Measurements from ENCODE around the gene NFS1.
A peak's percentile ranks its signal among the peaks of the same experiment; 100 is the strongest.
"Not testable (repeated sequence)": the region's sequence is repeated elsewhere in the genome, so short reads cannot be mapped to it uniquely, and the experiment has no call there.

The NFS1 gene

DNA sequence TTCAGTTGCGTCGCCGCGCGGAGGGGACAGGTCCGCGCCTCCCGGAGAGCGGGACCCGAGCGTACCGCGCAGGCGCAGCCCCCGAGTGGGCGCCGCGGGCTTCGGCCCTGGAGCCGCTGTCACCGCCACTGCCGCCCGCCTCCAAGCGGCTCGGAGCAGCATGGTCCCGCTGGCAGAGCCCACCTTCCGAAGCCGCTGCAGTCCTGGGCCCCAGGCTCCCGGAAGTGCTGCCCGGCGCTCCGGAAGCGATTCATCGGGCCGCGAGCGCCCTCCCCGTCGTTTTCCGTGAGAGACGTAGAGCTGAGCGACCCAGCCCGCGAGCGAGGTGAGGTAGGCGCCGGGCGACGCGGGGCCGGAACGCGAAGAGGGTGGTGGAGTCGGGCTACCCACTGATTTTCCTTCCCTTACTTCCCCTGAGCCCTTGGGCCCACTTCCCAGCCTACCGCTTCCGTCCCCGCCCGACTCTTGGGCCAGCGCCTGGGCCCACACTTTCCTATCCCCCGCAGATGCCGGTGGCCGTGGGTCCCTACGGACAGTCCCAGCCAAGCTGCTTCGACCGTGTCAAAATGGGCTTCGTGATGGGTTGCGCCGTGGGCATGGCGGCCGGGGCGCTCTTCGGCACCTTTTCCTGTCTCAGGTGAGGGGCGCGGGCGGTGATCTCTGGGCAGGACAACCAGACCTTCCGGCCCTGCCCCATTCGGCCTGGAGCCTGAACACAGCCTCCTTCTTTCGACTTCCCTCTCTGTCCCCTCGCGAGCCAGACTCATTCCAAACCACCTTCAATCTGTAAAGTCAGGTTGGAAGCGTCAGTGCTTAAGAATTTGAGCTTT lies at the start of gene NFS1, which contains the start of gene ROMO1:
Gene NFS1, minus strand, starts transcription at position 226 of the 830 bp plus-strand sequence. Its CDS starts 64 bp downstream, at position 162.
Gene ROMO1, plus strand, starts transcription at position 279 of the 830 bp plus-strand sequence. Its CDS starts 228 bp downstream, at position 507.
- Mint-ChIP-seq H3K4me3 (peak within 1 kb of the TSS; percentile 96), H3K27ac (peak within 1 kb of the TSS; percentile 97), H3K36me3 (ENCODE audit: low read depth) (peaks cover 56% of the 10 kb centered on the region), H3K4me1 (peaks cover 47% of the 10 kb centered on the region), H3K9me3 (no peaks in the 10 kb centered on the region), H3K27me3 (no peaks in the 10 kb centered on the region)
- ATAC-seq (peak; percentile 93), DNase-seq (peak; percentile 89)

DNA sequence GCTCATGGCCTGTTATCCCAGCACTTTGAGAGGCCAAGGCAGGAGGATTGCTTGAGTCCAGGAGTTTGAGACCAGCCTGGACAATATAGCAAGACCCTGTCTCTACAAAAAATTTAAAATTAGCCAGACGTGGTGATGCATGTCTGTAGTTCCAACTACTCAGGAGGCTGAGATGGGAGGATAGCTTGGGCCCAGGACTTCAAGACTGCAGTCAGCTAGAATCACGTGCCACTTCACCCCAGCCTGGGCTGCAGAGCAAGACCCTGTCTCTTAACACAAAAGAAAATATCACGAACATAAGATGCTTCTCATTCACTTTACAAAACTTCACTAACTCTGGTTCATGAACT lies 45.3 kb upstream of the NFS1 start:
- H3K9me3 Mint-ChIP-seq, result not testable (repeated sequence)
- peaks cover 31% of the 10 kb centered on the region for H3K4me1 Mint-ChIP-seq

DNA sequence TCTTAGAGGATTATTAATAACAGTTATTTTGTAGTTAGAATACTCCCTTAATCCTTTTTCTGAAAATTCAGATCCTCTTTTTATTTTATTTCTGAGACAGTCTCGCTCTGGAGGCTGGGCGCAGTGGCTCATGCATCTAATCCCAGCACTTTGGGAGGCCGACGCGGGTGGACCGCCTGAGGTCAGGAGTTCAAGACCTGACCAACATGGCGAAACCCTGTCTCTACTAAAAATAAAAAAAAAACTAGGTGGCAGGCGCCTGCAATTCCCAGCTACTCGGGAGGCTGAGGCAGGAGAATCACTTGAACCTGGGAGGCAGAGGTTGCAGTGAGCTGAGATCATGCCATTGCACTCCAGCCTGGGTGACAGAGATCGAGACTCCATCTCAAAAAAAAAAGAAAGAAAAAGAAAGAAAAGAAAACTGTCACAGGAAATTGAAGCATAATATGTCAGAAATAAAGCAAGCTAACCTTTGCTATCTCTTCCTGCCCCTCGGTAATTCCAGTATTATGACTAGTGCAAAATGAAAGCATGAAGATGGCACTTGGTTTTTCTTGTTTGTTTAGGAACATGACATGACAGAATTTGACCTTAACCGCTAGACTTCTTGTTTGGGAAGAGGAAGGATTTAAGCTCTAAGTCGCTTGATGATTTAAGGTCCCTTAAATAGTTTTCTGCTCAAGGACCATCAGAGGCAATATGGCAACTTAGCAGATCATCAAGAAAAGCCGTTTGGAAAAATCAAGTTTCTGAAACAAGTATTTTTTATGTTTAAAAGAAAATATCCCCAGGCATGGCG lies 44.7 kb upstream of the NFS1 start:
- DNase-seq (peak; percentile 22), ATAC-seq (no peak)
- H3K27ac Mint-ChIP-seq, result peak overlapping the region; percentile 99
- H3K4me3 Mint-ChIP-seq, result peak overlapping the region; percentile 97
- H3K4me1 Mint-ChIP-seq, result peaks cover 34% of the 10 kb centered on the region
- H3K36me3 Mint-ChIP-seq (ENCODE audit: low read depth), result peaks cover 30% of the 10 kb centered on the region
- H3K27me3 Mint-ChIP-seq, result no peaks in the 10 kb centered on the region
- no peaks in the 10 kb centered on the region for H3K9me3 Mint-ChIP-seq

More for the DNA sequence above, 45.3 kb upstream of the NFS1 start:
- H3K27me3 Mint-ChIP-seq, DNase-seq, ATAC-seq: not testable (repeated sequence)
- H3K27ac Mint-ChIP-seq, result peak overlapping the region; percentile 99
- peaks cover 26% of the 10 kb centered on the region for H3K36me3 Mint-ChIP-seq (ENCODE audit: low read depth)
- H3K4me3 Mint-ChIP-seq, result peak overlapping the region; percentile 97

DNA sequence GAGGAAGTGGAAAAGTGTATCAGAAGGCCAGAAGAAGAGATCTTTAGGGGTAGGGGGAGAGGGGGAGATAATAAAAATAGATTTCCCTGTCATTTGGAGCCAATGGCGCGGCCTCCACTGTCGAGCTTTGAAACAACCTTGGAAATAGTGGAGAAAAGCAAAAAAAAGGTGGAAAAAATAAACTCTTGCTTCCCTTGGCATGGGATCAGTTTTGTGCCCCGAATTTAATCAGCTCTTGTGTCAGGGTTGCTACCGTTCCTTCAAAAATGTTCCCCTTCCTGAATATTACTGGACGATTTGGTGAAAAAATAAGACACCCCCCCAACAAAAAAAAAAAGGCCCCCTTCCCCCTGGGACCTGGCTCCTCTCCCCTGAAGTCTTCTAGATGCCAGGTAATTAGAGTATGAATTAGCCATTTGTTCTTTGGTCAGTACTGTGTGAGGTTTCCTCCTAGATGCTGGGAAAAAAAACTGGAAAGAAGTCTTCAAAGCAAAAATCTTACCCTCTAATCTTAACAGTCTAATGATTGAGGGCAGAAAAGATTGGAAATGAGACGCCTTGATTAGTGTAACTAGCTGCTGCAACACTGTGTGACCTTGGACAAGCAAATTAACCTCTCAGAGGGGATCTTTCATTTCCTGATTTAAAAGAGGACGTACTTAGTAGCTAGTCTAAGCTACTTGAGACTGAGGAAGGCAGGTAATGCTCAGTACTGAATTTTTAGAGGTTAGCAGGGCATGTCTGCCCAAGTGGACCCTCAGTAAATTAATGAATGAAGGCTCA lies 43.8 kb upstream of the NFS1 start:
- DNase-seq (no peak), ATAC-seq (no peak)
- H3K4me1 Mint-ChIP-seq, result peaks cover 44% of the 10 kb centered on the region
- H3K9me3 Mint-ChIP-seq, result no peaks in the 10 kb centered on the region
- peak overlapping the region; percentile 99 for H3K27ac Mint-ChIP-seq
- H3K27me3 Mint-ChIP-seq, result no peaks in the 10 kb centered on the region
- peaks cover 40% of the 10 kb centered on the region for H3K36me3 Mint-ChIP-seq (ENCODE audit: low read depth)
- H3K4me3 Mint-ChIP-seq, result peak overlapping the region; percentile 97

DNA sequence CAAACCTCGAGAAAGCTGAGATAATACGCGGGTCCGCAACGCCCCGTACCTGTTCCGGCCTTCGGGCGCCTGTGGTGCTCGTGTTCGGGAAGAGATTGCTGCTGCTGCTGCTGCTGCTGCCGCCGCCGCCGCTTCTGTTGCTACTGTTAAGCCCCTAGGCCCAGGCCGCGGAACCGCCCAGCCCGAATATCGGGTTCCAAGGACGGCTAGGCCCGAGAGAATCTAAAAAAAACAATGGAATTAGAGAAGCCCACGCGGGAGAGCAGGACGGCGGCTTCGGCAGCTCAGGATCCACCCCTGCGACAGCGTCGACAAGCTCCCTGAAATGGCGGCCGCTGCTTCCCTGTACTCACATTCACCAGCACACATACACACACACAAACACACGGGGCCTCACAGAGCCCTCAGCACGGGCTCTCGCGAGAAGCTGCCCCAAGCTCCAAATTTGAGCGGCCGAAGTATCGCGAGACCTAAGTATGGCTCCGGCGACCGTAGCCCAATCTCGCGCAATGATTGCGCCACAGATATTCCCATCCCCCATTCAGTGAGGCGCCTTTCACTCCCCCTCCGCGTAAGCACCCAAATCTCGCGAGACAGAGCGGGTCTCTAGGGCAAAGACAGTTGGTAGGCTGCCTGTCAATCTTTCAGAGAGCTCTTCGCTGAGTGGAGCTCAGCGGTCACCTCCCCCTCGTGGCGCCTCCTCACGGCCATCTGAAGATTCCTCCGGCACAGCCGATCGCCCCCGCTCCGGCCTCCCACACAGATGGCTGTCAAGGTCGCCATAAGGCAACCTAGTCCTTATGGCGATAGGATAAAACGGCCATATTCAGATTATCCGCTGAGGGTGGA lies 43.0 kb upstream of the NFS1 start, which contains the start of gene RBM39:
Gene RBM39, minus strand, starts transcription at position 369 of the 849 bp plus-strand sequence. CDS start 1,386 bp downstream, outside the sequence.
- peak within 1 kb of the TSS; percentile 97 for H3K4me3 Mint-ChIP-seq
- H3K36me3 Mint-ChIP-seq (ENCODE audit: low read depth), result peaks cover 46% of the 10 kb centered on the region
- DNase-seq (peak; percentile 98), ATAC-seq (peak; percentile 93)
- peaks cover 52% of the 10 kb centered on the region for H3K4me1 Mint-ChIP-seq
- no peaks in the 10 kb centered on the region for H3K27me3 Mint-ChIP-seq
- H3K27ac Mint-ChIP-seq, result peak within 1 kb of the TSS; percentile 99
- H3K9me3 Mint-ChIP-seq, result no peaks in the 10 kb centered on the region

DNA sequence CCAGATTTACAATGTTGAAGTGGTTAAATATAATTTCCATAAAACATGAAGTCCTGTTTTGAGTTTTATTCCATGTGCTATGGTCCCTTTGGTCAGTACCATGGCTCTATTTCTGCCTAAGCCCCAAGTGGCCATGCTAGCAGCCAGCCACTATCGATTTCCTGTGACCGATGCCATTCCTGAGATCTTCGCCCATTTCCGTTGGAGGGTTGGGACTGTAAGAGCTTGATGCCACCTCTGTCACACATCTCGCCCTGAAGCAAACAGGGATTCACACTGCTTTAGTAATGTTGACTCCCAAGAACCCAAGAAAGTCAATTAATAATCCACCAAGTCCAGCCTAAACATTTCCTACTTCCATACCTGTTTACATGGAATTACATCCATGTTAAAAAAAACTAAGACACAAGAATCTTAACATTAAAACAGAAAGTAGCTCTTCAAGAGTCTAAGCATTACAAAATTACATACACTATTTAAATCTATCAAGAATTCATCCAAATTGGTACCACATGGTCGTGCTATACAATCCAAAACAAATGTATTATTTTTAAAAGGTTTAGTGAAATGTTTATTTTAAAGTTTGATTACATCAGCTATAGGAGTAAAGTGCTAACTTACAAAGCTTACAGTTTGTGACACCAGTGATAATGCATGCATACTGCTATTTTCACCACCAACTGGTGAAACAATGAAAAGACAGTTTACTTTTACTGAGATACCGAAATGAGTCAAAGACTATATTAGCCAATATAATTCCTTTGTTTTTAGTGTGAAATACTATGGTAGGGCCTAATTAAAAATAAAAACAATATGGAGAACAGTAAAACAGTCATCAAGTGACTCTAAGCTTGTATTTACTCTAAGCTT lies 40.4 kb upstream of the NFS1 start:
- Mint-ChIP-seq H3K4me3 (peak overlapping the region; percentile 97), H3K36me3 (ENCODE audit: low read depth) (peaks cover 67% of the 10 kb centered on the region), H3K9me3 (no peaks in the 10 kb centered on the region), H3K27me3 (no peaks in the 10 kb centered on the region), H3K4me1 (peaks cover 75% of the 10 kb centered on the region), H3K27ac (peak overlapping the region; percentile 99)
- ATAC-seq (no peak), DNase-seq (no peak)

DNA sequence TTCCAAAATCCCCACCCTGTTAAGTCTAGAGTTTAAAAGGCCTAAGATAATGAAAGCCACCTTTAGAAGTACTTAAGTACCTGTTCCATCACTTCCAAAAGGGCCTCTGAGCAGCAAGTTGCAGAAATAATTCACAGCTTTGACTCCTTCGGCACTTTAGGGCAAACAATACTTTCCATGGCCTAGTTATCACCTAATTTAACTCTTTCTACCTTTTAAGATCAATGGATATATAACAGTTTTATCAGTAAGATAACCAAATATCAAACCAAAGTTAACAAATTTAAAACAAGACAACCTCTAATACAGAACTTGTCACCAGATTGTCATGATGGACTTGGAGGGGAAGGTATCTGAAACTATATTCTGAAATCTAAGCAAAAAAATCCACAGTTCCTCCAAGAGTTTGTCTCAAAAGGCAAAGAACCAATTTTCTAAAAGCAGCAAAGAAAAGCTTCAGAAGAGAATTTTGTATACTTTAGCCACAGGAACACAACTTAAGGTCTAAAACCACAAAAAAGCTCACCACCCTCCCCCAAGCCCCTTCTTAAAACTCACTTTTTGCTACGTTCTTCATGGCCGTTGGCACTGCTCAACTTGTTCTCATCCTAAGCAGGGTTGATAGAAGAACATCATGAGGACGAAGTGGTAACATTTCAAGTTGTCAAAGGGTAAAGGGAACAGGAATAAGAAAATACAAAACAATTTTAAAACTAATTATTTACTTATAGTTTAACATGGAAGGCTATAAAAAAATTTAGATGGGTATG lies 39.4 kb upstream of the NFS1 start:
- Mint-ChIP-seq H3K36me3 (ENCODE audit: low read depth) (peaks cover 76% of the 10 kb centered on the region), H3K4me1 (peaks cover 75% of the 10 kb centered on the region), H3K9me3 (no peaks in the 10 kb centered on the region), H3K27ac (peak overlapping the region; percentile 91), H3K27me3 (no peaks in the 10 kb centered on the region), H3K4me3 (peak overlapping the region; percentile 79)
- no peak for ATAC-seq
- DNase-seq, result no peak

DNA sequence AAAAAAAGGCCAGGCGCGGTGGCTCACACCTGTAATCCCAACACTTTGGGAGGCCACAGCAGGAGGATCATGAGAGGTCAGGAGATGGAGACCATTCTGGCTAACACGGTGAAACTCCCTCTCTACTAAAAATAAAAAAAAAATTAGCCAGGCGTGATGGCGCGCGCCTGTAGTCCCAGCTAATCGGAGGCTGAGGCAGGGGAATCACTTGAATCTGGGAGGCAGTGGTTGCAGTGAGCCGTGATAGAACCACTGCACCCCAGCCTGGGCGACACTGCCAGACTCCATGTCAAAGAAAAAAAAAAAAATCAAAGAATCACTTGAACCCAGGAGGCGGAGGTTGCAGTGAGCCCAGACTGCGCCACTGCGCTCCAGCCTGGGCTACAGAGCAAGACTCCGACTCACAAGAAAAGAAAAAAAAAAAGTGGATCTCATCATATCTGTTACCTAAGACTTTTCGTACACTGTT lies 38.7 kb upstream of the NFS1 start:
- Mint-ChIP-seq H3K27me3 (no peaks in the 10 kb centered on the region), H3K27ac (peak overlapping the region; percentile 91), H3K4me3 (peak overlapping the region; percentile 79), H3K4me1 (peaks cover 75% of the 10 kb centered on the region), H3K36me3 (ENCODE audit: low read depth) (peaks cover 83% of the 10 kb centered on the region), H3K9me3 (no peaks in the 10 kb centered on the region)
- DNase-seq (no peak), ATAC-seq (no peak)

DNA sequence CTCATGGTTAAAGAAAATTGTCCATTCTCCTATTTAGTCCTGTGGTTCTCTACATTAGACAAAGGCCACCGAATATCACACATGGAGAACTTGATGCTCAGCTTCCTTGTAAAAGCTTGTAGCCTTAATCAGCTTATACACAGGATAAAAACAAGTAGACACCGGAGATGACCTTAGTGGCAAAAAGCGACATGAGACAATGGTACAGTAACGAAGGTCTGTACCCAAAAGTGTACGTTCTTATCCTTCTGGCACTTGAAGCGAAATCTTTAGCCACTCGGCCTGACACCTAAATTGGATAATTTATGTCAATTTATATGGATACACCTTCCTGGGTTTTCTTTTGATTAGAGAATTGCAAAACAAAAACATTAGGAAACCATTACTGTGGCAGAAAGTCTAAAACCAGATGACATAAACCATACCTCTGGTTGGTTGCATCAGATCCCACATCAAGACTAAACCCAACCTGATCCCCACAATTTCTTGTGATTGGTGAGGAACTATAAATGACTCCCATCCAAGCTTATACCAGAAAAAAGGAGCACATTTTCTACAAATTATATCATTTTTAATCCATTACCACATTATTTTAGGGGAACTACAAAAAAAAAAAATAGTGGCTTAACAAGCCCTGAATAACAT lies 36.8 kb upstream of the NFS1 start:
- no peak for DNase-seq
- peak overlapping the region; percentile 62 for H3K27ac Mint-ChIP-seq
- ATAC-seq, result no peak
- peaks cover 84% of the 10 kb centered on the region for H3K36me3 Mint-ChIP-seq (ENCODE audit: low read depth)
- H3K9me3 Mint-ChIP-seq, result no peaks in the 10 kb centered on the region
- peaks cover 86% of the 10 kb centered on the region for H3K4me1 Mint-ChIP-seq
- peak overlapping the region; percentile 67 for H3K4me3 Mint-ChIP-seq
- H3K27me3 Mint-ChIP-seq, result no peaks in the 10 kb centered on the region

DNA sequence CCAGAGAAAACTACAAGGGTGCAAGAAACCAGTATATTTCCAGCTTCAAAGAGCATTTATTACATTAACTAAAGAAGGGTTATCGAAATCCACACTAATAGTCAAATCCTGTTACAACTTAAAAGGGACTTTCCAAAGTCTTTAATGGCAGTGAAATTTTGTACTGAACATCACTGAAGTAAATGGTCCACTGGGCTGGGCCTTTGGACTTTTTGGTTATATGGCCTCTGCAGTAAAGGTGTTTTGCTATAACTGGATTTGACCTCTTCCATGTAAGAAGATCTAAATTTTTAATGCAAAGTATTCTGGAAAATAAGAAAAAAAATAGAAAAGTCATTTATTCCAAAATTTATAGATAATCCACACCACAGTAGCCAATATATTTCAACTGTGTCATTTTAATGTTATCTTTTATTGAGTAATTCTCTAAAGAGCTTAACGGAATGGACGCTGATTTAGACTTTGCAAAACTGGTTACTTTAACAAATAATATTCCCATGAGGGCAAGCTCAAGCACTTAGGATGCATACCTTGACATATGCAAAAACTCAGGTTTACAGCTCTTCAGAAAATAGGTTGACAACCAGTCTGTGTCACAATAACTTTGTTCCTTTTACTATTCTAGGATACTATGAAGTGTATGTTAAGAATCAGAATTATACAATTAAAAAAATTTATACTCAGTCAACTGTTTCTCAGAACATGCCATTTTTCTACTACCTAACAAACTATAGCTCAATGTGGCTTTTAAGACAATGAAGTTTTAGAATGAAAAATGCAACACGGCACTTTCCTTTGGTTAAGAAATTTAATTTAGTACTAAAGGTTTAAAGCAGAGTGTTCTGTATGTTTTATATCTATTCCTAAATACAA lies 35.9 kb upstream of the NFS1 start:
- Mint-ChIP-seq H3K4me1 (peaks cover 86% of the 10 kb centered on the region), H3K27me3 (no peaks in the 10 kb centered on the region), H3K27ac (peak overlapping the region; percentile 73), H3K9me3 (no peaks in the 10 kb centered on the region), H3K36me3 (ENCODE audit: low read depth) (peaks cover 82% of the 10 kb centered on the region), H3K4me3 (peak overlapping the region; percentile 67)
- no peak for ATAC-seq
- DNase-seq, result no peak

DNA sequence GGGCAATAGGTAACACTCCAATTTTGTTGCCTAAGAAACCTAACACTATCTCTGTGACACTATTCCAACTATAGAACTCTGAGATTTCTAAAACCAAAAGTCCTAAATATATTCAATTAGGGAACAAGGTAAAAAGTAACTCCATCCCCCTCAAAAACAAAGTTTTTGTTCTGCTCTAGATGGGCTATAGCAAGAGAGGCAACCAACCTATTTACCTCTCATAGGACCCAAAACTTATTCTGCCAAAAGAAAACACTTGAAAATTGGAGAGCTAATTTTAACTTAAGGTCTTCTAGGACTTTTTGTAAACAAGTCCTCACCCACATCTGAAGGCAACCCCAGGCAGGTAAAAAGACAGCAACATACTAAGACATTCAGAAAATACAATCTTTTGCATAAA lies 35.2 kb upstream of the NFS1 start:
- no peaks in the 10 kb centered on the region for H3K27me3 Mint-ChIP-seq
- no peak for DNase-seq
- H3K4me1 Mint-ChIP-seq, result peaks cover 83% of the 10 kb centered on the region
- no peaks in the 10 kb centered on the region for H3K9me3 Mint-ChIP-seq
- H3K4me3 Mint-ChIP-seq, result peak overlapping the region; percentile 57
- no peak for ATAC-seq
- H3K36me3 Mint-ChIP-seq (ENCODE audit: low read depth), result peaks cover 83% of the 10 kb centered on the region
- H3K27ac Mint-ChIP-seq, result peak overlapping the region; percentile 73

Measured in activated naive CD8-positive, alpha-beta T cell treated with anti-CD3 and anti-CD28 coated beads, Interleukin-2, amount 50 U/mL, for 24 hours (primary cell).